Endothelial cell (in vitro differentiated cells): ENCODE measurements around the gene DCTD. TPM values are rescaled to one million over a fixed set of nuclear protein-coding genes. Genes with fewer than 3 reads are reported as not detected.

ENCODE experiments used
- DNase-seq: peaks from one replicate; pipeline ENCODE4 v3.0.0; 2021; ENCODE audit warnings: low spot score
- H3K27ac Mint-ChIP-seq: one replicate; pipeline ENCODE4 v1.8.0; 2021; ENCODE audit warnings: mixed read lengths, inconsistent platforms; ENCODE audit not compliant: unreplicated experiment
- H3K27me3 Mint-ChIP-seq: one replicate; pipeline ENCODE4 v1.8.0; 2021; ENCODE audit warnings: mild to moderate bottlenecking, moderate library complexity, mixed read lengths, inconsistent platforms; ENCODE audit not compliant: unreplicated experiment
- H3K36me3 Mint-ChIP-seq: one replicate; pipeline ENCODE4 v1.8.0; 2021; ENCODE audit warnings: mild to moderate bottlenecking, low read depth, mixed read lengths, inconsistent platforms; ENCODE audit not compliant: unreplicated experiment
- H3K4me1 Mint-ChIP-seq: one replicate; pipeline ENCODE4 v1.8.0; 2021; ENCODE audit warnings: mild to moderate bottlenecking, mixed read lengths, inconsistent platforms; ENCODE audit not compliant: unreplicated experiment
- H3K4me3 Mint-ChIP-seq: one replicate; pipeline ENCODE4 v1.8.0; 2021; ENCODE audit warnings: mild to moderate bottlenecking, mixed read lengths, inconsistent platforms; ENCODE audit not compliant: unreplicated experiment
- H3K9me3 Mint-ChIP-seq: one replicate; pipeline ENCODE4 v1.8.0; 2021; ENCODE audit warnings: mixed read lengths, inconsistent platforms; ENCODE audit not compliant: unreplicated experiment
- CTCF ChIP-seq: fragments of 200-600 bp; sonication (generic); IDR thresholded peaks from one replicate; pipeline ENCODE4 v1.5.0; 2021; ENCODE audit warnings: antibody characterized with exemption; ENCODE audit not compliant: unreplicated experiment
- total RNA-seq: library from RNA; stranded (reverse); fragmentation: NEBNext Ultra II Directional; extraction: Animal tissue kit (Norgen Biotek cat#: 25700); gene quantifications from one replicate; pipeline ENCODE4 v1.2.1, GENCODE V29; 2021; ENCODE audit not compliant: unreplicated experiment

DCTD gene
- total RNA-seq, 1 donor from 2014 or later, result 115 TPM

- Mint-ChIP-seq H3K27ac (no peak overlapping the region), H3K4me3 (no peak overlapping the region), H3K36me3 (no peaks in the 10 kb centered on the region), H3K27me3 (peaks cover 2% of the 10 kb centered on the region), H3K9me3 (no peaks in the 10 kb centered on the region), H3K4me1 (no peaks in the 10 kb centered on the region)
- TF ChIP-seq CTCF, result no peak
- no peak for DNase-seq
Observed at GRCh38 chr4:182856862-182857261, 60.3 kb downstream of the DCTD start.

DNA sequence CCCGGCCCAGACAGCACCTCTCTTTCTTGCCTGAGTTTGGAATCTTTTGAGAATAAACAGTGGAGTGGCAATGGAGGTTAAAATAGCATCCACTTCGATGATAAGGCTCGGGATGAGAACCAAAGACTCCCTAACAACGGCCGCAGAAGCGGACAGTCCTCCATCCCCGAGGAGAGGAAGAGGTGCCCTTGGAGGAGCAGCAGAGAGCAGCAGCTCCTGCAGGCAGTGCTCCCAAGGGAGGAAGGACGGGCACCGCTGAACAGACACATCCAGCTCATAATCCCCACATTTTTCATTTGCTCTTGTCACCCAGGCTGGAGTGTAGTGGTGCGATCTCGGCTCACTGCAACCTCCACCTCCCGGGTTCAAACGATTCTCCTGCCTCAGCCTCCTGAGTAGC, 61.3 kb downstream of the DCTD start:
- H3K4me1 Mint-ChIP-seq, result no peaks in the 10 kb centered on the region
- H3K9me3 Mint-ChIP-seq, result no peaks in the 10 kb centered on the region
- DNase-seq, result no peak
- H3K4me3 Mint-ChIP-seq, result no peak overlapping the region
- H3K27ac Mint-ChIP-seq, result no peak overlapping the region
- H3K36me3 Mint-ChIP-seq, result no peaks in the 10 kb centered on the region
- H3K27me3 Mint-ChIP-seq, result peaks cover 2% of the 10 kb centered on the region
- no peak for TF ChIP-seq CTCF

- no peak for DNase-seq
- no peak overlapping the region for H3K27ac Mint-ChIP-seq
- H3K27me3 Mint-ChIP-seq, result peaks cover 4% of the 10 kb centered on the region
- H3K4me1 Mint-ChIP-seq, result no peaks in the 10 kb centered on the region
- H3K36me3 Mint-ChIP-seq, result no peaks in the 10 kb centered on the region
- no peak for TF ChIP-seq CTCF
- H3K9me3 Mint-ChIP-seq, result no peaks in the 10 kb centered on the region
- no peak overlapping the region for H3K4me3 Mint-ChIP-seq
Observed at GRCh38 chr4:182855312-182855711, 61.9 kb downstream of the DCTD start.

DNA sequence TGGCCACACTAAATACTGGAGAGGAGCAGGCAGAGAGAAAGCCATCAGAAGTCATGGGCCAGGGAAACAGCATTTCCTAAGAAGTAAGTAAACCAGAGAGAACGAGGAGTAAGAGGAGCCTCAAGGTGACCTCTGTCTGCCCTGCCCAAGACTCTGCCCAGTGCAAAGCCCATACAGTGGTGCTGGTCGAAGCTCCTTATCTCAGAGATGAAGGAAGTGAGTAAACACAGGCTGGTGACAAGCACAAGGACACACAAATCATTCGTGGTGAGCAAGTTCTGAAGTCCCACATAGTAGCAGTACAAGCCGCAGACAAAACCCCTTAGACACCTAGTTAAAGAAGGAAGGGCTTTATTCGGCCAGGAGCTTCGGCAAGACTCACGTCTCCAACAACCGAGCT, 62.7 kb downstream of the DCTD start:
- Mint-ChIP-seq H3K4me3 (no peak overlapping the region), H3K27me3 (peaks cover 5% of the 10 kb centered on the region), H3K27ac (no peak overlapping the region), H3K9me3 (no peaks in the 10 kb centered on the region), H3K4me1 (no peaks in the 10 kb centered on the region), H3K36me3 (no peaks in the 10 kb centered on the region)
- TF ChIP-seq CTCF, result no peak
- DNase-seq, result no peak

GRCh38 chr4:182853731-182854330, 63.4 kb downstream of the DCTD start:
- Mint-ChIP-seq H3K4me1 (no peaks in the 10 kb centered on the region), H3K9me3 (no peaks in the 10 kb centered on the region), H3K36me3 (no peaks in the 10 kb centered on the region), H3K27ac (no peak overlapping the region), H3K4me3 (no peak overlapping the region), H3K27me3 (peaks cover 5% of the 10 kb centered on the region)
- TF ChIP-seq CTCF, result no peak
- DNase-seq, result no peak
